ENCODE measurements around the gene SPDYC. TPM values are rescaled to one million over a fixed set of nuclear protein-coding genes. Genes with fewer than 3 reads are reported as not detected.
A peak's percentile ranks its signal among the peaks of the same experiment; 100 is the strongest.

Gene SPDYC
- total RNA-seq, 1 experiment from 2014 or later = not detected

GRCh38 chr11:65121865-65122696 lies 48.0 kb upstream of the SPDYC start, which contains the start of the genes FAU and MRPL49:
FAU (minus strand) TSS chr11:65122134; CDS start chr11:65121813, 321 bp downstream.
MRPL49 (plus strand) TSS chr11:65122321; CDS start chr11:65122347, 26 bp downstream.
- H3K27ac Mint-ChIP-seq (ENCODE audit: unreplicated experiment) = peak within 1 kb of the TSS; percentile 100
- H3K4me1 Mint-ChIP-seq (ENCODE audit: low read depth, unreplicated experiment) = peaks cover 7% of the 10 kb centered on the region
- Histone ChIP-seq H3K4me1 (peaks cover 16% of the 10 kb centered on the region), H3K4me3 (ENCODE audit: low read depth, low read length) (peak within 1 kb of the TSS; percentile 61), H3K9me3 (no peaks in the 10 kb centered on the region), H3K36me3 (ENCODE audit: control insufficient read depth, insufficient read depth, low read length) (peaks cover 13% of the 10 kb centered on the region), H3K27me3 (replicated peaks; ENCODE audit: control insufficient read depth, insufficient read depth, low read length) (no peaks in the 10 kb centered on the region)
- intact Hi-C loops (cut with micrococcal nuclease; ENCODE audit: unreplicated experiment) = loop anchor here (1.0 to 2.0 kb wide), 3 partner anchors 41 to 312 kb away; partner anchors contain the start of genes CAPN1 and MEN1
- no peaks in the 10 kb centered on the region for H3K27me3 Mint-ChIP-seq (ENCODE audit: insufficient read depth, unreplicated experiment)
- peak within 1 kb of the TSS; percentile 98 for H3K4me3 Mint-ChIP-seq (ENCODE audit: unreplicated experiment)
- DNase-seq = peak; percentile 98 to 99
- peaks cover 88% of the 10 kb centered on the region for H3K36me3 Mint-ChIP-seq (ENCODE audit: insufficient read depth, unreplicated experiment)
- TF ChIP-seq CTCF (IDR thresholded peaks at IDR 0.05; ENCODE audit: insufficient read depth in 1 of 2, low read depth in 1 of 2, low read length in 1 of 2, severe bottlenecking in 1 of 2, unreplicated experiment in 1 of 2) = no peak
- ChIA-PET POLR2A (interaction anchor here (0.6 to 2.5 kb wide), 16 partner anchors 9 to 377 kb away, joined by 3 to 48 read pairs (median 4); partner anchors contain the start of genes ARL2, CAPN1, SF1 and SYVN1), CTCF (interaction anchor here (0.5 to 2.3 kb wide), 11 partner anchors 8 to 264 kb away, joined by 3 to 14 read pairs (median 4); partner anchors contain the start of genes CAPN1, SYVN1 and TM7SF2)
- H3K9me3 Mint-ChIP-seq (ENCODE audit: unreplicated experiment) = no peaks in the 10 kb centered on the region
- TSS peak; percentile 70 for BruUV-seq (replicated peaks)

- Histone ChIP-seq H3K4me1 (peaks cover 16% of the 10 kb centered on the region), H3K4me3 (ENCODE audit: low read depth, low read length) (no peak overlapping the region), H3K9me3 (no peaks in the 10 kb centered on the region), H3K36me3 (ENCODE audit: control insufficient read depth, insufficient read depth, low read length) (peaks cover 8% of the 10 kb centered on the region), H3K27me3 (replicated peaks; ENCODE audit: control insufficient read depth, insufficient read depth, low read length) (no peaks in the 10 kb centered on the region)
- Mint-ChIP-seq H3K27me3 (ENCODE audit: insufficient read depth, unreplicated experiment) (no peaks in the 10 kb centered on the region), H3K4me1 (ENCODE audit: low read depth, unreplicated experiment) (peaks cover 7% of the 10 kb centered on the region), H3K36me3 (ENCODE audit: insufficient read depth, unreplicated experiment) (peaks cover 81% of the 10 kb centered on the region), H3K9me3 (ENCODE audit: unreplicated experiment) (no peaks in the 10 kb centered on the region), H3K4me3 (ENCODE audit: unreplicated experiment) (peak overlapping the region; percentile 64), H3K27ac (ENCODE audit: unreplicated experiment) (no peak overlapping the region)
- BruUV-seq (replicated peaks) = no TSS peak
- ChIA-PET POLR2A (no interaction called here), CTCF (no interaction called here)
- no peak for TF ChIP-seq CTCF (IDR thresholded peaks at IDR 0.05; ENCODE audit: insufficient read depth in 1 of 2, low read depth in 1 of 2, low read length in 1 of 2, severe bottlenecking in 1 of 2, unreplicated experiment in 1 of 2)
- intact Hi-C loops (cut with micrococcal nuclease; ENCODE audit: unreplicated experiment) = no loop called here
- no peak for DNase-seq
Measured at GRCh38 chr11:65124480-65125196, 45.4 kb upstream of the SPDYC start.

Measured in Caco-2 (cell line).